GM19238 (cell line): Measurements from ENCODE around the gene ZMIZ1.

Experiments used
- DNase-seq: peaks from one replicate; pipeline ENCODE4 v3.0.0; 2011; ENCODE audit warnings: low spot score; ENCODE audit not compliant: insufficient read length

The ZMIZ1 gene

GRCh38 chr10:79081353-79082034 lies 12.7 kb downstream of the ZMIZ1 start:
- no peak for DNase-seq

- DNase-seq, result no peak
These were observed 13.2 kb downstream of the ZMIZ1 start for GRCh38 chr10:79082035-79082373.

- DNase-seq, result no peak
These were observed 14.1 kb downstream of the ZMIZ1 start for GRCh38 chr10:79082631-79083596.

- DNase-seq, result no peak
These were observed 15.5 kb downstream of the ZMIZ1 start for GRCh38 chr10:79084012-79084971.

- no peak for DNase-seq
These were observed 16.3 kb downstream of the ZMIZ1 start for GRCh38 chr10:79084972-79085597.

- DNase-seq, result no peak
These were observed 18.1 kb downstream of the ZMIZ1 start for GRCh38 chr10:79086822-79087221.

- no peak for DNase-seq
These were observed 19.0 kb downstream of the ZMIZ1 start for GRCh38 chr10:79087721-79088120.

GRCh38 chr10:79088176-79088575 lies 19.4 kb downstream of the ZMIZ1 start:
- no peak for DNase-seq

- DNase-seq, result no peak
These were observed 20.0 kb downstream of the ZMIZ1 start for GRCh38 chr10:79088613-79089355.

- DNase-seq, result no peak
These were observed 20.9 kb downstream of the ZMIZ1 start for GRCh38 chr10:79089632-79090031.

GRCh38 chr10:79090134-79090803 lies 21.5 kb downstream of the ZMIZ1 start:
- no peak for DNase-seq

GRCh38 chr10:79092292-79092896 lies 23.6 kb downstream of the ZMIZ1 start:
- no peak for DNase-seq

- no peak for DNase-seq
These were observed 25.1 kb downstream of the ZMIZ1 start for GRCh38 chr10:79093658-79094411.

- DNase-seq, result no peak
These were observed 25.8 kb downstream of the ZMIZ1 start for GRCh38 chr10:79094412-79095175.

GRCh38 chr10:79095316-79095715 lies 26.6 kb downstream of the ZMIZ1 start:
- DNase-seq, result no peak

- DNase-seq, result no peak
These were observed 27.7 kb downstream of the ZMIZ1 start for GRCh38 chr10:79096514-79096913.

GRCh38 chr10:79097021-79097872 lies 28.5 kb downstream of the ZMIZ1 start:
- no peak for DNase-seq
